Stimulated activated CD8-positive, alpha-beta memory T cell treated with anti-CD3 and anti-CD28 coated beads, Interleukin-12 subunit alpha, Interleukin-12 subunit beta, amount 100 ng/mL, for 24 hours (primary cell): ENCODE results near the gene GNA12.

Experiments used
- DNase-seq: peaks from one replicate; pipeline ENCODE4 v3.0.0-alpha.2; 2020; ENCODE audit errors: extremely low read depth

GNA12 gene

GRCh38 chr7:2817456-2817855 lies 26.7 kb downstream of the GNA12 start:
- DNase-seq = no peak

GRCh38 chr7:2815875-2816245 lies 28.2 kb downstream of the GNA12 start:
- no peak for DNase-seq

GRCh38 chr7:2814946-2815874 lies 28.9 kb downstream of the GNA12 start:
- no peak for DNase-seq

- DNase-seq = no peak
These were observed 29.7 kb downstream of the GNA12 start for GRCh38 chr7:2814186-2814945.

GRCh38 chr7:2813350-2814185 lies 30.5 kb downstream of the GNA12 start:
- DNase-seq = no peak

- DNase-seq = no peak
These were observed 31.3 kb downstream of the GNA12 start for GRCh38 chr7:2812831-2813230.

GRCh38 chr7:2812114-2812487 lies 32.0 kb downstream of the GNA12 start:
- no peak for DNase-seq

GRCh38 chr7:2811476-2812113 lies 32.5 kb downstream of the GNA12 start:
- no peak for DNase-seq

- DNase-seq = no peak
These were observed 33.3 kb downstream of the GNA12 start for GRCh38 chr7:2810682-2811415.

- no peak for DNase-seq
These were observed 34.0 kb downstream of the GNA12 start for GRCh38 chr7:2809903-2810625.

- DNase-seq = no peak
These were observed 35.0 kb downstream of the GNA12 start for GRCh38 chr7:2808891-2809665.

GRCh38 chr7:2807845-2808772 lies 36.0 kb downstream of the GNA12 start:
- DNase-seq = no peak

- DNase-seq = no peak
These were observed 36.7 kb downstream of the GNA12 start for GRCh38 chr7:2807460-2807844.

GRCh38 chr7:2806571-2806970 lies 37.5 kb downstream of the GNA12 start:
- DNase-seq = no peak

- no peak for DNase-seq
These were observed 38.7 kb downstream of the GNA12 start for GRCh38 chr7:2805213-2805944.

GRCh38 chr7:2804227-2804763 lies 39.8 kb downstream of the GNA12 start:
- DNase-seq = no peak

GRCh38 chr7:2803755-2804154 lies 40.4 kb downstream of the GNA12 start:
- no peak for DNase-seq

GRCh38 chr7:2803342-2803692 lies 40.8 kb downstream of the GNA12 start:
- DNase-seq = no peak
